Suprapubic skin (tissue), 4 donors: ENCODE data around the gene TP53BP2.

Experiments
- CTCF ChIP-seq, 2 donors: fragments of 200-600 bp in 1 of 2; fragments of 450-650 bp in 1 of 2; sonication (generic) in 1 of 2; IDR thresholded peaks; one replicate each; pipeline ENCODE4 v1.5.1; 2016 to 2019; ENCODE audit warnings: antibody characterized with exemption in 2 of 2, mild to moderate bottlenecking in 1 of 2, moderate library complexity in 1 of 2
- POLR2A ChIP-seq, 2 donors: fragments of 450-650 bp; IDR thresholded peaks; one replicate each; pipeline ENCODE4 v1.6.1; 2017; ENCODE audit warnings: antibody characterized with exemption in 2 of 2, mild to moderate bottlenecking in 2 of 2, moderate library complexity in 2 of 2
- POLR2AphosphoS5 ChIP-seq, 3 donors: sonication (generic); formaldehyde crosslinking; IDR thresholded peaks; one replicate each; pipeline ENCODE4 v1.6.1; 2017; ENCODE audit warnings: antibody characterized with exemption in 3 of 3

DNA sequence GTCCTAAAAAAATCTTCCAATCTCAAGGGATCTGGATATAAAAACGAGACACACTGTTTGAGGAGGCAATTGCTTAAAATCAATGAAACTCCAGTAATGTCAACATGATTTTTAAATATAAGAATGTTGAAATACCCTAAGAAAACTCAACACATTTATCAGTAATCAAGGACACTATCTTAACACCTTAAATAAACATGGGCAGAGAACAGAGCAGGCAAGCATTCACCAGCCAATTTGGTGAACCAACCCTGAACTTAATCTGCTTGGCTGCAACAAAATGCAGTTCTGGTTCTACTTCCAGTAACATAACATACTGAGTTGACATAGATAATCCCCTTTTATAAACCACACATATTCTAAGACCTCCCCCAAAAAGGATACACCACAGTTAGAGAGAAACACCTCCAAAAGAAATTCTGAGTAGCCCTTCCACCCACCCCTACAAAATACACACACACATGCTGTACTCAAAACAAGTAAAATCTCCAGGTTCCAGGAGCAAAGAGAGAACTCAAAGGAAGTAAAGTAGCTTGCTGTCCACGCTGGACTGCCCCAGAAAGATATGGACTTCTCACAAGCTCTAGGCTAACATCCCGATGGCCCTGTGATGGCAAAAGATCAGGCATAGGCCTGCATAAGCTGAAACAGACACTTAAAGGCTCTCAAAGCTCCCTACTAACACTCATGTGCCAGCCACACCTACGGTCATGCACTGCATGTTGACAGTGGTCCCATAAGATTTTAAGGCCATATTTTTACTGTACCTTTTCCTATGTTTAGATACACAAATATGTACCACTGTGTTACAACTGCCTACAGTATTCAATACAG, 30.5 kb downstream of the TP53BP2 start:
- TF ChIP-seq POLR2AphosphoS5 (IDR thresholded peaks at IDR 0.05) (no peak), CTCF (IDR thresholded peaks at IDR 0.05) (no peak), POLR2A (IDR thresholded peaks at IDR 0.05) (no peak)
